ENCODE measurements around the gene HGF. TPM values are rescaled to one million over a fixed set of nuclear protein-coding genes. Genes with fewer than 3 reads are reported as not detected.
A peak's percentile ranks its signal among the peaks of the same experiment; 100 is the strongest.

HGF gene
- total and polyA plus RNA-seq, 4 donors = 3.1 to 25.5 (median 12.3) TPM

- 80 to 96% methylated on average over 2 of the region's 2 CpGs for WGBS, 2 donors
- Histone ChIP-seq H3K27me3 (ENCODE audit: control insufficient read depth in 3 of 3, insufficient read depth in 3 of 3, low read length in 2 of 3) (no peaks in the 10 kb centered on the region), H3K9me3 (ENCODE audit: control insufficient read depth in 4 of 4, insufficient read depth in 3 of 4, low read length in 3 of 4) (no peaks in the 10 kb centered on the region), H3K9ac (ENCODE audit: insufficient read depth in 1 of 2, low read length in 2 of 2) (no peak overlapping the region), H3K4me1 (ENCODE audit: control insufficient read depth in 5 of 5, insufficient read depth in 5 of 5, low read length in 5 of 5) (peaks cover 0 to 14% (median 0%) of the 10 kb centered on the region in 5 donors), H3K27ac (ENCODE audit: low read depth in 1 of 2, low read length in 1 of 2) (no peak overlapping the region), H3K36me3 (ENCODE audit: control insufficient read depth in 4 of 4, insufficient read depth in 4 of 4, low read length in 4 of 4) (no peaks in the 10 kb centered on the region), H3K4me3 (no peak overlapping the region)
- DNase-seq (no peak), ATAC-seq (ENCODE audit: insufficient read depth, low FRiP score) (no peak)
- TF ChIP-seq, protein P1, sequence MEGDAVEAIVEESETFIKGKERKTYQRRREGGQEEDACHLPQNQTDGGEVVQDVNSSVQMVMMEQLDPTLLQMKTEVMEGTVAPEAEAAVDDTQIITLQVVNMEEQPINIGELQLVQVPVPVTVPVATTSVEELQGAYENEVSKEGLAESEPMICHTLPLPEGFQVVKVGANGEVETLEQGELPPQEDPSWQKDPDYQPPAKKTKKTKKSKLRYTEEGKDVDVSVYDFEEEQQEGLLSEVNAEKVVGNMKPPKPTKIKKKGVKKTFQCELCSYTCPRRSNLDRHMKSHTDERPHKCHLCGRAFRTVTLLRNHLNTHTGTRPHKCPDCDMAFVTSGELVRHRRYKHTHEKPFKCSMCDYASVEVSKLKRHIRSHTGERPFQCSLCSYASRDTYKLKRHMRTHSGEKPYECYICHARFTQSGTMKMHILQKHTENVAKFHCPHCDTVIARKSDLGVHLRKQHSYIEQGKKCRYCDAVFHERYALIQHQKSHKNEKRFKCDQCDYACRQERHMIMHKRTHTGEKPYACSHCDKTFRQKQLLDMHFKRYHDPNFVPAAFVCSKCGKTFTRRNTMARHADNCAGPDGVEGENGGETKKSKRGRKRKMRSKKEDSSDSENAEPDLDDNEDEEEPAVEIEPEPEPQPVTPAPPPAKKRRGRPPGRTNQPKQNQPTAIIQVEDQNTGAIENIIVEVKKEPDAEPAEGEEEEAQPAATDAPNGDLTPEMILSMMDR (IDR thresholded peaks at IDR 0.05; ENCODE audit: control extremely low read depth, extremely low read depth) = no peak
Measured at GRCh38 chr7:81693080-81693479, 76.8 kb downstream of the HGF start.

- 79 to 86% methylated on average over 3 of the region's 3 CpGs for WGBS, 2 donors
- H3K9me3 ChIP-seq (ENCODE audit: control insufficient read depth in 4 of 4, insufficient read depth in 3 of 4, low read length in 3 of 4) = no peaks in the 10 kb centered on the region
- H3K4me1 ChIP-seq (ENCODE audit: control insufficient read depth in 5 of 5, insufficient read depth in 5 of 5, low read length in 5 of 5) = peaks cover 0 to 19% (median 0%) of the 10 kb centered on the region in 5 donors
- no peaks in the 10 kb centered on the region for H3K36me3 ChIP-seq (ENCODE audit: control insufficient read depth in 4 of 4, insufficient read depth in 4 of 4, low read length in 4 of 4)
- TF ChIP-seq, protein P1 (IDR thresholded peaks at IDR 0.05; ENCODE audit: control extremely low read depth, extremely low read depth) = no peak
- no peak overlapping the region for H3K27ac ChIP-seq (ENCODE audit: low read depth in 1 of 2, low read length in 1 of 2)
- no peak overlapping the region for H3K9ac ChIP-seq (ENCODE audit: insufficient read depth in 1 of 2, low read length in 2 of 2)
- H3K27me3 ChIP-seq (ENCODE audit: control insufficient read depth in 3 of 3, insufficient read depth in 3 of 3, low read length in 2 of 3) = no peaks in the 10 kb centered on the region
- no peak for DNase-seq
- H3K4me3 ChIP-seq = no peak overlapping the region
- ATAC-seq (ENCODE audit: insufficient read depth, low FRiP score) = no peak
Measured at GRCh38 chr7:81692146-81692905, 77.5 kb downstream of the HGF start.

DNA sequence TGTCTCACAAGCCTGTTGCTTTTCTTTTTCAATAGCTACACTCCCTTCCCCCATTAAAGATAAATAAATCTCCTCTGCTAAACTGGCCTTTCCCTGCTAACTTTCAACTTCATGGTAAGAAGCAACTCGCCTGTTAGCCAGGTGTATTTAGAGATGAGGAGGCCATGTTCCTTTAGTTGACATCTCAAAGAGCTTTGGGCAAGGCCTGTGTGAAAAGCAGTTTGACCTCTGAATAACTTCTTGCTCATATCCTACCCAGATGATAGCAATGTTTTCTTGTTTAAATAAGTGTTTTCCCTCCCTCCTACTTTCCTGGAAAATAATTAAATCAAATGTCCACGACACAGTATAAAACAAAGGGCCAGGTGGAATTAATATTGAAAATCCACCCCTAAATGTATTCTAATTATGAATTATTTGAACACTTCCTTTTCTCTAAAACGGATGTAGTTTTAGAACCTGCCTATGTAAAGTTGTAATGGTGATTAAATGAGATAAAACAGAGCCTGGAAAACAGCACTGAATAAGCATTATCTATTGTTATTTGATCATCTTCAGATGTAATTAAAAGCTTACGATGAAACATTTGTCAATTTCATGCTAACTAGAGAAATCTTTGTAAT, 78.5 kb downstream of the HGF start:
- DNase-seq (peak in 1 of 3 donors; percentile 19), ATAC-seq (ENCODE audit: insufficient read depth, low FRiP score) (no peak)
- Histone ChIP-seq H3K36me3 (ENCODE audit: control insufficient read depth in 4 of 4, insufficient read depth in 4 of 4, low read length in 4 of 4) (no peaks in the 10 kb centered on the region), H3K9ac (ENCODE audit: insufficient read depth in 1 of 2, low read length in 2 of 2) (no peak overlapping the region), H3K27ac (ENCODE audit: low read depth in 1 of 2, low read length in 1 of 2) (no peak overlapping the region), H3K9me3 (ENCODE audit: control insufficient read depth in 4 of 4, insufficient read depth in 3 of 4, low read length in 3 of 4) (no peaks in the 10 kb centered on the region), H3K4me1 (ENCODE audit: control insufficient read depth in 5 of 5, insufficient read depth in 5 of 5, low read length in 5 of 5) (peaks cover 0 to 19% (median 0%) of the 10 kb centered on the region in 5 donors), H3K4me3 (no peak overlapping the region), H3K27me3 (ENCODE audit: control insufficient read depth in 3 of 3, insufficient read depth in 3 of 3, low read length in 2 of 3) (no peaks in the 10 kb centered on the region)
- TF ChIP-seq, protein P1 (IDR thresholded peaks at IDR 0.05; ENCODE audit: control extremely low read depth, extremely low read depth) = no peak
- WGBS, 2 donors = 77 to 89% methylated on average over 4 of the region's 4 CpGs

Data from lung (tissue), 12 donors.